ENCODE data around the gene PCDHGB5.
"Not testable (repeated sequence)": the region's sequence is repeated elsewhere in the genome, so short reads cannot be mapped to it uniquely, and the experiment has no call there.

PCDHGB5 gene

GRCh38 chr5:141412854-141413539, 15.2 kb downstream of the PCDHGB5 start, which contains the start of gene PCDHGA10:
Gene PCDHGA10, plus strand, starts transcription at chr5:141412987. Its CDS starts 189 bp downstream, at chr5:141413176.
- no peak for DNase-seq

GRCh38 chr5:141413540-141414069, 15.9 kb downstream of the PCDHGB5 start:
- no peak for DNase-seq

GRCh38 chr5:141414548-141415274, 17.0 kb downstream of the PCDHGB5 start:
- DNase-seq = not testable (repeated sequence)

- not testable (repeated sequence) for DNase-seq
Measured at GRCh38 chr5:141415275-141415618, 17.5 kb downstream of the PCDHGB5 start.

- not testable (repeated sequence) for DNase-seq
Measured at GRCh38 chr5:141417494-141418172, 19.9 kb downstream of the PCDHGB5 start, which contains the start of gene PCDHGB7. Gene PCDHGB7, plus strand, starts transcription at chr5:141417677. Its CDS starts 183 bp downstream, at chr5:141417860.

- no peak for DNase-seq
Measured at GRCh38 chr5:141419074-141419880, 21.5 kb downstream of the PCDHGB5 start.

GRCh38 chr5:141420855-141421488, 23.2 kb downstream of the PCDHGB5 start, which contains the start of gene PCDHGA11:
Gene PCDHGA11, plus strand, starts transcription at chr5:141421051. Its CDS starts 177 bp downstream, at chr5:141421228.
- no peak for DNase-seq

GRCh38 chr5:141421489-141421855, 23.7 kb downstream of the PCDHGB5 start:
- no peak for DNase-seq

- DNase-seq = no peak
Measured at GRCh38 chr5:141422742-141423291, 25.1 kb downstream of the PCDHGB5 start.

GRCh38 chr5:141427783-141428426, 30.2 kb downstream of the PCDHGB5 start:
- DNase-seq = no peak

- no peak for DNase-seq
Measured at GRCh38 chr5:141430332-141431113, 32.8 kb downstream of the PCDHGB5 start, which contains the start of gene PCDHGA12. Gene PCDHGA12, plus strand, starts transcription at chr5:141430507. Its CDS starts 253 bp downstream, at chr5:141430760.

GRCh38 chr5:141431286-141431685, 33.5 kb downstream of the PCDHGB5 start:
- DNase-seq = no peak

GRCh38 chr5:141432308-141432707, 34.6 kb downstream of the PCDHGB5 start:
- DNase-seq = not testable (repeated sequence)

- not testable (repeated sequence) for DNase-seq
Measured at GRCh38 chr5:141432726-141433125, 35.0 kb downstream of the PCDHGB5 start.

GRCh38 chr5:141434006-141434405, 36.3 kb downstream of the PCDHGB5 start:
- no peak for DNase-seq

GRCh38 chr5:141437221-141437620, 39.5 kb downstream of the PCDHGB5 start:
- no peak for DNase-seq

GRCh38 chr5:141439411-141440141, 41.8 kb downstream of the PCDHGB5 start:
- no peak for DNase-seq

- no peak for DNase-seq
Measured at GRCh38 chr5:141440341-141440740, 42.6 kb downstream of the PCDHGB5 start.

GRCh38 chr5:141441571-141442170, 43.9 kb downstream of the PCDHGB5 start:
- DNase-seq = no peak
